Sigmoid colon (tissue), 7 donors: ENCODE data around the gene EPB41L4B. TPM values are rescaled to one million over a fixed set of nuclear protein-coding genes. Genes with fewer than 3 reads are reported as not detected.

ENCODE experiments used
- DNase-seq: peaks from one replicate; pipeline ENCODE4 v3.0.0-alpha.2; 2019
- H3K27ac ChIP-seq, 4 donors: fragments of 200-600 bp; sonication (generic); one replicate each; pipeline ENCODE4 v1.5.1; 2016 to 2019; ENCODE audit warnings: mild to moderate bottlenecking in 1 of 4
- H3K27me3 ChIP-seq, 3 donors: fragments of 200-600 bp; sonication (generic); one replicate each; pipeline ENCODE4 v1.5.1; 2019; ENCODE audit warnings: mild to moderate bottlenecking in 1 of 3
- H3K36me3 ChIP-seq, 4 donors: fragments of 200-600 bp; sonication (generic); one replicate each; pipeline ENCODE4 v1.5.1; 2016 to 2019
- H3K4me1 ChIP-seq, 4 donors: fragments of 200-600 bp; sonication (generic); one replicate each; pipeline ENCODE4 v1.5.1; 2017 to 2019
- H3K4me3 ChIP-seq, 4 donors: fragments of 200-600 bp; sonication (generic); one replicate each; pipeline ENCODE4 v1.5.1; 2017 to 2019; ENCODE audit warnings: mild to moderate bottlenecking in 2 of 4, moderate library complexity in 1 of 4
- H3K9me3 ChIP-seq, 4 donors: fragments of 200-600 bp in 3 of 4; sonication (generic) in 3 of 4; one replicate each; pipeline versions ENCODE4 v1.5.1 to v1.6.1; 2013 to 2019
- EP300 ChIP-seq, 4 donors: sonication (generic); formaldehyde crosslinking; IDR thresholded peaks; one replicate each; pipeline ENCODE4 v1.6.1; 2017; ENCODE audit warnings: antibody characterized with exemption in 4 of 4
- POLR2A ChIP-seq, 2 donors: fragments of 450-650 bp; IDR thresholded peaks; one replicate each; pipeline ENCODE4 v1.6.1; 2016; ENCODE audit warnings: antibody characterized with exemption in 2 of 2, mild to moderate bottlenecking in 2 of 2, moderate library complexity in 2 of 2
- POLR2AphosphoS5 ChIP-seq, 4 donors: sonication (generic); formaldehyde crosslinking; IDR thresholded peaks; one replicate each; pipeline ENCODE4 v1.6.1; 2017; ENCODE audit warnings: antibody characterized with exemption in 4 of 4
- WGBS, 2 donors: extraction: QIAGEN DNeasy Blood & Tissue Kit; methylation state at CpG; one replicate each; pipeline ENCODE4 v1.1.7; 2013; 5-methylcytosine and 5-hydroxymethylcytosine counted together
- intact Hi-C: fragments of 100-400 bp; cut with DNase I; formaldehyde crosslinking; loops from one replicate; pipeline ENCODE4 v1.15.1; 2023
- polyA plus RNA-seq, 3 donors: library from polyadenylated mRNA; stranded (reverse); fragments of 200-250 nt; gene quantifications; one replicate each; pipeline ENCODE4 v1.2.3, GENCODE V29; 2013
- total RNA-seq, 4 donors: library from RNA; depleted of rRNA; stranded (reverse); fragments of >200 nt; gene quantifications; one replicate each; pipeline ENCODE4 v1.1.0, GENCODE V29; 2016
- TF ChIP-seq, protein P1 (sequence below), 4 experiments: fragments of 450-650 bp in 3 of 4; fragments of 200-600 bp in 1 of 4; IDR thresholded peaks; one replicate each; pipeline ENCODE4 v1.5.1; 2016 to 2019; ENCODE audit warnings: antibody characterized with exemption in 4 of 4, mild to moderate bottlenecking in 3 of 4, moderate library complexity in 2 of 4
- donor health status: healthy with polysubstance abuse.
- donor health status: Bipolar disorder and iron deficiency.
- donor health status: healthy.

Gene EPB41L4B
- total and polyA plus RNA-seq, 7 donors: 0.49 to 160 (median 2.5) TPM

DNA sequence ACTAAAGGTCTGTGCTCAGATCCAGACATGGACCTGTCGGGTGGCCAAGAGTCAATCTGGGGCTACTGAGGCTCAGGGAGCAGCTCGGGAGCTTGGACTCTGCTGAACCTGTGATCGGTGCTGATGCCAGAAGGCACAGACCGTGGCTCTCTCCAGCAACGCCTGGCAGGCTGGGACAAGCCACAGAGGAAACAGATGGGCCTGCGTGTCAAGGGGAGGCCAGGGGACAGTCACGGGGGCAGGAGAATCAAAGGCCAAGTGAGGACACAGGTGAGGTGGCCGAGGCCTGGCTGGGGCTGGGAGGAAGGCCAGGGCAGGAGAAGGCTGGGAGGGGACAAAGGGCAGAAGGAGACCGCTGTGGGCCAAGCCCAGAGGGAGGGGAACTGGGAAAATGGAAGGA lies 43.4 kb downstream of the EPB41L4B start:
- H3K9me3 ChIP-seq: no peaks in the 10 kb centered on the region
- no peak overlapping the region for H3K27ac ChIP-seq
- H3K4me3 ChIP-seq: no peak overlapping the region
- peaks cover 0 to 15% (median 6%) of the 10 kb centered on the region in 4 donors for H3K4me1 ChIP-seq
- DNase-seq: no peak
- TF ChIP-seq EP300 (IDR thresholded peaks at IDR 0.05): no peak
- TF ChIP-seq POLR2AphosphoS5 (IDR thresholded peaks at IDR 0.05): no peak
- TF ChIP-seq, protein P1, sequence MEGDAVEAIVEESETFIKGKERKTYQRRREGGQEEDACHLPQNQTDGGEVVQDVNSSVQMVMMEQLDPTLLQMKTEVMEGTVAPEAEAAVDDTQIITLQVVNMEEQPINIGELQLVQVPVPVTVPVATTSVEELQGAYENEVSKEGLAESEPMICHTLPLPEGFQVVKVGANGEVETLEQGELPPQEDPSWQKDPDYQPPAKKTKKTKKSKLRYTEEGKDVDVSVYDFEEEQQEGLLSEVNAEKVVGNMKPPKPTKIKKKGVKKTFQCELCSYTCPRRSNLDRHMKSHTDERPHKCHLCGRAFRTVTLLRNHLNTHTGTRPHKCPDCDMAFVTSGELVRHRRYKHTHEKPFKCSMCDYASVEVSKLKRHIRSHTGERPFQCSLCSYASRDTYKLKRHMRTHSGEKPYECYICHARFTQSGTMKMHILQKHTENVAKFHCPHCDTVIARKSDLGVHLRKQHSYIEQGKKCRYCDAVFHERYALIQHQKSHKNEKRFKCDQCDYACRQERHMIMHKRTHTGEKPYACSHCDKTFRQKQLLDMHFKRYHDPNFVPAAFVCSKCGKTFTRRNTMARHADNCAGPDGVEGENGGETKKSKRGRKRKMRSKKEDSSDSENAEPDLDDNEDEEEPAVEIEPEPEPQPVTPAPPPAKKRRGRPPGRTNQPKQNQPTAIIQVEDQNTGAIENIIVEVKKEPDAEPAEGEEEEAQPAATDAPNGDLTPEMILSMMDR (IDR thresholded peaks at IDR 0.05): no peak
- no peak for TF ChIP-seq POLR2A (IDR thresholded peaks at IDR 0.05)
- H3K27me3 ChIP-seq: no peaks in the 10 kb centered on the region
- no peaks in the 10 kb centered on the region for H3K36me3 ChIP-seq
- intact Hi-C loops: no loop called here
- WGBS, 2 donors: 51 to 54% methylated on average over 9 of the region's 9 CpGs

DNA sequence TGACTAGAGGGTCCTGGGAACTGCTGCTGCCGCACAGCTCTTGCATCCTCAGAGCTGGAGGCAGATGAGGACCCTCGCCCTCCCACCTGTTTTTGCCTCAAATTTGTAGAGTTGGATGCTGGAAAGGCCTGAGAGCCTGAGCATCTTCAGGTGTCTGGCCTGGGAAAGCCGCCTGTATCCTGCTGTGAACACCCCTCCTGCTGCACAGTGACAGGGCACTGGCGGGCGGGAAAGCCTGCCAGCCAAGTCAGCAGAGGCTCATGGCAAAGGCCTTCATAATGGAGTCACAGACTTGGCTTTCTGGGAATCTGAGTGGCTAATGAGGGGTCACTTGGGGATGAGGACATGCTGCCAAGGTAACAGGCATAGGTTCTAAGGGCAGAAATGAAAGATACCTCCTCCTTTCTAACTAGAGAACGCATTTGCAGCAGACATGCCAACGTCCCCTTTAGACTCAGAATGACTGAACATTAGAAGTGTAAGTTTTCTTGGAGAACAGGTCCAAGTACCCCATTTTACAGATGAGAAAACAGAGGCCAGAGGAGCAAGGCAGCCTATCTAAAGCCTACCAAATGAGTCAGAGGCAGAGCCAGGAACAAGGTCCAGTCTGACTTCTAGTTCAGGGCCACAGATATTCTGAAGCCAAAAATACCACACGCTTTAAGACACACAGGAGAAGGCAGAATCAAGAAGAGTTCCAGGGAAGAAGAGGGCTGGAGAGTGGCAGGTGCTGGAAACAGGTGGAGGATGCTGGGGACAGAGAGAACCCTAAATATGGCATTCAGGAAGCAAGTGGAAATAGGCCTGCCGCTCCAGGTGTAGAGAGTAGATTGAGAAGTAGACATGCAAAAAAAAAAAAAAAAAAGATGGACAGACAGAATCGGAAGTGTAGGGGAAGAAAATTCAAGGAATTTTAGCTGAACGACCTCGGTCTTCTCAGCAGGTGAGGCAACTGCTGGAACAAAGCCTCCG lies 44.1 kb downstream of the EPB41L4B start:
- intact Hi-C loops: no loop called here
- Histone ChIP-seq H3K9me3 (no peaks in the 10 kb centered on the region), H3K27me3 (no peaks in the 10 kb centered on the region), H3K4me1 (peaks cover 0 to 15% (median 6%) of the 10 kb centered on the region in 4 donors), H3K4me3 (no peak overlapping the region), H3K27ac (no peak overlapping the region), H3K36me3 (no peaks in the 10 kb centered on the region)
- 86 to 89% methylated on average over 13 of the region's 13 CpGs for WGBS, 2 donors
- DNase-seq: no peak
- TF ChIP-seq POLR2A (IDR thresholded peaks at IDR 0.05) (no peak), EP300 (IDR thresholded peaks at IDR 0.05) (no peak), POLR2AphosphoS5 (IDR thresholded peaks at IDR 0.05) (no peak)
- TF ChIP-seq, protein P1 (IDR thresholded peaks at IDR 0.05): no peak

DNA sequence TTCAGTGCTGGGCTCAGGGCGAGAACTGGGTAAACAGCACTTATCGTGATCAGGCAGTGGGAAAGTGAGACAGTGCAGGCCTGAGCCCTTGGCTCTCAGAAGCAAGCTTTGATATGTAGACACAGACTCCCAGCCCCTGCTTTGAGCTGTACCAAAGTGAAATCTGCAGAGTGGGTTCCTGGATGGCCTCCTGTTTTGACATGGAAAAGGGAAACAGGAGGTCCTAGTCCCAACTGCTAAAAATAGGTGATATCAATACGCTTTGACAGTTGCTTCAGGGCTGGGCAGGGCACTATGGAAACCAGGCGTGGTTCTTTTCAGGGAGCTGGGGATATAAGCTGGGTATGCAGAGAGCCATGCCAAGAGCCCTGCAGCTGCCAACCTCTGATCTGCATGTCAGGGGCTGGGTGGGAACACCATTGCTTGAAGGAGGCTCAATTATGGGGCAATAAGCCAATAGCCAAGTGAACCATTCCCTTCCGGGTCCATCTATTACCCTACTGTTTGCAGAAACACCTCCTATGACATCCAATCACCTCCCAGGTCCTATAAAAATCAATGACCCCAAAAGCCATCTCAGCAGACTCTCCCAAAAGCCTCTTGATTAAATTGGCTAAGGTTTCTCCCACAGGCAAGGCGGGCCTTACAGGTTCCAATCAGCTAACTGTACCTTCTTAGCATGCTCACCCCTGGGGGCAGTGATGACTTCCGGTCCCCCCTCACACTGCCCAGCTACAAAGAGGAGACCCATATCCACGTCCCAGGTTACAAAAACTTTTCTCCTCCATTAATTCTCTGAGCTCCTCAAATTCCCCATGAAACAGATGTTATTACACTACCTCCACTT lies 45.8 kb downstream of the EPB41L4B start:
- H3K9me3 ChIP-seq: no peaks in the 10 kb centered on the region
- intact Hi-C loops: no loop called here
- no peak for DNase-seq
- TF ChIP-seq, protein P1 (IDR thresholded peaks at IDR 0.05): no peak
- TF ChIP-seq POLR2A (IDR thresholded peaks at IDR 0.05): no peak
- no peak for TF ChIP-seq EP300 (IDR thresholded peaks at IDR 0.05)
- TF ChIP-seq POLR2AphosphoS5 (IDR thresholded peaks at IDR 0.05): no peak
- no peak overlapping the region for H3K4me3 ChIP-seq
- 20 to 59% methylated on average over 8 of the region's 8 CpGs for WGBS, 2 donors
- H3K27me3 ChIP-seq: no peaks in the 10 kb centered on the region
- peak overlapping the region in 2 of 4 donors; percentile 32 to 47 for H3K27ac ChIP-seq
- H3K4me1 ChIP-seq: peaks cover 0 to 15% (median 6%) of the 10 kb centered on the region in 4 donors
- no peaks in the 10 kb centered on the region for H3K36me3 ChIP-seq

DNA sequence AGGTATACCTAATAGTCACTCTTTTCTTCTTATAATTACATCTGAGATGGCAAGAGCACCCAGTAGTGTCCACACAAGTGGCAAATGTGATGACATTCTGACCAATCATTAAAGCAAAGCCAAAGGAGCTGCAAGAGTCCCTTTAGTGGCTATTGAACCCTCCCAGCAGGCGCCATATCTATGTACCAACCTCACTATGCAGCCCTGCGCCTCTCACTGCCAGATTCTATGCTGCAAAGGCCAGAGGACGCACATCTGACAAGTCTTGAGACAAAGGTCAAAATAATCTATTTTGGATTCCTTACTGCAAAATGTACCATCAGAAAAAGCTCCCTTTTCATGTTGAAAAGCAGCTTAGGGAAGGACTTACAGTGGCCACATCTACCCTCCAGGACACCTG lies 47.0 kb downstream of the EPB41L4B start:
- WGBS, 2 donors: 73 to 86% methylated on average over 3 of the region's 3 CpGs
- no peak overlapping the region for H3K27ac ChIP-seq

More for the DNA sequence above, 47.0 kb downstream of the EPB41L4B start:
- H3K27me3 ChIP-seq: no peaks in the 10 kb centered on the region
- intact Hi-C loops: no loop called here
- H3K4me1 ChIP-seq: peaks cover 0 to 15% (median 6%) of the 10 kb centered on the region in 4 donors
- H3K4me3 ChIP-seq: no peak overlapping the region
- no peaks in the 10 kb centered on the region for H3K36me3 ChIP-seq
- H3K9me3 ChIP-seq: no peaks in the 10 kb centered on the region
- TF ChIP-seq EP300 (IDR thresholded peaks at IDR 0.05) (no peak), POLR2A (IDR thresholded peaks at IDR 0.05) (no peak), POLR2AphosphoS5 (IDR thresholded peaks at IDR 0.05) (no peak)
- TF ChIP-seq, protein P1 (IDR thresholded peaks at IDR 0.05): no peak
- no peak for DNase-seq
